ENCODE measurements around the gene USO1. TPM values are rescaled to one million over a fixed set of nuclear protein-coding genes. Genes with fewer than 3 reads are reported as not detected.

Gene USO1
- total and polyA plus RNA-seq, 2 of the 8 experiments (the other 6 are each of a cell fraction or from before 2014, with no cell fraction given): 57.3 to 198 TPM

DNA sequence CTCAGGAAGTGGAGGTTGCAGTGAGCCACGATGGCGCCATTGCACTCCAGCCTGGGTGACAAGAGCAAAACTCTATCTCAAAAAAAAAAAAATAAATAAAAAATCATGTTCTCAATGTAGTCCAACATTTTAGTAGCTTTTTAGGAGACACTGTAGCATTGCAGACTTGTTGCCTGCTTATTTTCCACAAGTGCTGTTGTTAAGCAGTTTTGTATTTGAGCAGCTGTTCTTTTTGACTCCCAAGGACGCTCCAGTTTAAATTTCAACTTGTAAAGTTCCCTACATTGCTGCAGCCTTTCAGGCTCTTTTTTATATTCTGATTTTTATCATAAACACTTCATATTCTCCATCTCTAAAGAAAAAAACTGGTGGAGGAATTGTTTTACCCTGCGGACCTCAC lies 94.7 kb downstream of the USO1 start:
- Histone ChIP-seq H3K36me3 (ENCODE audit: control insufficient read depth in 2 of 4, insufficient read depth in 4 of 4, low read length in 3 of 4) (peaks cover 6 to 18% (median 13%) of the 10 kb centered on the region in 4 experiments), H3K9me3 (ENCODE audit: insufficient read depth in 2 of 2, low read depth in 1 of 2, low read length in 1 of 2) (no peaks in the 10 kb centered on the region), H2BK5ac (ENCODE audit: low read depth, low read length) (no peak overlapping the region), H2BK15ac (ENCODE audit: low read length) (no peak overlapping the region), H3K4me3 (ENCODE audit: extremely low read depth in 1 of 4, insufficient read depth in 2 of 4, low read depth in 3 of 4, low read length in 4 of 4) (no peak overlapping the region), H3K4me1 (replicated peaks in 1 of 4; ENCODE audit: control insufficient read depth in 3 of 4, insufficient read depth in 4 of 4, low read length in 3 of 4) (no peaks in the 10 kb centered on the region), H2AFZ (ENCODE audit: low read length) (no peak overlapping the region), H4K8ac (ENCODE audit: extremely low read depth, insufficient read depth, low read length) (no peak overlapping the region), H2BK120ac (replicated peaks; ENCODE audit: low read depth, low read length) (no peak overlapping the region), H3K27me3 (replicated peaks in 1 of 4; ENCODE audit: control insufficient read depth in 3 of 4, extremely low read depth in 1 of 4, insufficient read depth in 3 of 4, low read length in 3 of 4) (no peaks in the 10 kb centered on the region), H2BK12ac (ENCODE audit: low read depth, low read length) (no peak overlapping the region), H3K27ac (ENCODE audit: low read depth, low read length) (no peak overlapping the region), H2BK20ac (ENCODE audit: low read length) (no peak overlapping the region), H3K79me2 (ENCODE audit: control insufficient read depth in 1 of 2, insufficient read depth in 2 of 2, low read length in 2 of 2) (no peaks in the 10 kb centered on the region), H3K9ac (replicated peaks in 1 of 4; ENCODE audit: extremely low read depth in 1 of 4, low read depth in 3 of 4, low read length in 3 of 4) (no peak overlapping the region), H4K5ac (ENCODE audit: insufficient read length, low read depth, low read length) (no peak overlapping the region), H3K4ac (replicated peaks; ENCODE audit: insufficient read length, low read depth, low read length) (no peak overlapping the region), H3K56ac (replicated peaks; ENCODE audit: insufficient read length, low read depth, low read length) (no peak overlapping the region), H4K20me1 (replicated peaks in 1 of 2; ENCODE audit: control insufficient read depth in 1 of 2, insufficient read depth in 2 of 2, low read length in 2 of 2) (no peaks in the 10 kb centered on the region), H4K91ac (replicated peaks; ENCODE audit: insufficient read length, low read length) (no peak overlapping the region), H3K4me2 (ENCODE audit: insufficient read depth in 1 of 2, low read depth in 2 of 2, low read length in 2 of 2) (no peak overlapping the region), H2AK5ac (ENCODE audit: low read depth, low read length) (no peak overlapping the region), H3K14ac (ENCODE audit: insufficient read length) (no peak overlapping the region), H3K23me2 (ENCODE audit: low read depth, low read length) (no peaks in the 10 kb centered on the region), H3K23ac (ENCODE audit: insufficient read length) (no peak overlapping the region), H3K79me1 (ENCODE audit: low read depth, low read length) (no peaks in the 10 kb centered on the region), H3K18ac (ENCODE audit: extremely low read depth, low read length) (no peak overlapping the region)
- ChIA-PET CTCF (ENCODE audit: partially characterized antibody) (interaction anchor here (0.9 kb wide), 1 partner anchor 73 kb away, joined by 3 read pairs; no protein-coding TSS in a partner anchor), POLR2A (ENCODE audit: partially characterized antibody) (no interaction called here)
- TF ChIP-seq NRF1 (IDR thresholded peaks at IDR 0.05; ENCODE audit: low read depth, low read length) (no peak), ASH2L (IDR thresholded peaks at IDR 0.05; ENCODE audit: low read length) (no peak), TAF7 (optimal IDR thresholded peaks at IDR 0.05; ENCODE audit: borderline replicate concordance, low read depth, low read length) (no peak), SAP30 (IDR thresholded peaks at IDR 0.05; ENCODE audit: insufficient read depth, insufficient replicate concordance, low read length) (no peak), HDAC2 (IDR thresholded peaks at IDR 0.05; ENCODE audit: borderline replicate concordance in 1 of 2, low read depth in 2 of 2, low read length in 2 of 2) (no peak), KDM4A (IDR thresholded peaks at IDR 0.05; ENCODE audit: low read depth, low read length, severe bottlenecking) (no peak), RBBP5 (IDR thresholded peaks at IDR 0.05; ENCODE audit: borderline replicate concordance, low read depth, low read length) (no peak), ZNF274 (IDR thresholded peaks at IDR 0.05; ENCODE audit: borderline replicate concordance, extremely low read depth, low read length) (no peak), CBX8 (IDR thresholded peaks at IDR 0.05; ENCODE audit: borderline replicate concordance, low read depth, low read length) (no peak)
- DNase-seq (ENCODE audit: low read depth in 1 of 2, low spot score in 2 of 2): no peak
- 87% methylated on average over 4 of the region's 4 CpGs; no CpG with 5 or more reads in 1 of the 2 experiments for WGBS, 2 experiments (ENCODE audit: extremely low coverage in 1 of 2, insufficient coverage in 1 of 2, insufficient read length in 1 of 2, insufficient replicate concordance in 2 of 2, low coverage in 1 of 2, low lambda C conversion rate in 2 of 2, missing lambda C conversion rate in 1 of 2)
- FAIRE-seq: no peak
